DMS 273 (cell line): ENCODE results near the gene FBXO38.

ENCODE experiments used
- DNase-seq: peaks from one replicate; lab custom pipeline; 2025; ENCODE audit not compliant: unreplicated experiment; lab: John Stamatoyannopoulos, UW

FBXO38 gene, protein sequence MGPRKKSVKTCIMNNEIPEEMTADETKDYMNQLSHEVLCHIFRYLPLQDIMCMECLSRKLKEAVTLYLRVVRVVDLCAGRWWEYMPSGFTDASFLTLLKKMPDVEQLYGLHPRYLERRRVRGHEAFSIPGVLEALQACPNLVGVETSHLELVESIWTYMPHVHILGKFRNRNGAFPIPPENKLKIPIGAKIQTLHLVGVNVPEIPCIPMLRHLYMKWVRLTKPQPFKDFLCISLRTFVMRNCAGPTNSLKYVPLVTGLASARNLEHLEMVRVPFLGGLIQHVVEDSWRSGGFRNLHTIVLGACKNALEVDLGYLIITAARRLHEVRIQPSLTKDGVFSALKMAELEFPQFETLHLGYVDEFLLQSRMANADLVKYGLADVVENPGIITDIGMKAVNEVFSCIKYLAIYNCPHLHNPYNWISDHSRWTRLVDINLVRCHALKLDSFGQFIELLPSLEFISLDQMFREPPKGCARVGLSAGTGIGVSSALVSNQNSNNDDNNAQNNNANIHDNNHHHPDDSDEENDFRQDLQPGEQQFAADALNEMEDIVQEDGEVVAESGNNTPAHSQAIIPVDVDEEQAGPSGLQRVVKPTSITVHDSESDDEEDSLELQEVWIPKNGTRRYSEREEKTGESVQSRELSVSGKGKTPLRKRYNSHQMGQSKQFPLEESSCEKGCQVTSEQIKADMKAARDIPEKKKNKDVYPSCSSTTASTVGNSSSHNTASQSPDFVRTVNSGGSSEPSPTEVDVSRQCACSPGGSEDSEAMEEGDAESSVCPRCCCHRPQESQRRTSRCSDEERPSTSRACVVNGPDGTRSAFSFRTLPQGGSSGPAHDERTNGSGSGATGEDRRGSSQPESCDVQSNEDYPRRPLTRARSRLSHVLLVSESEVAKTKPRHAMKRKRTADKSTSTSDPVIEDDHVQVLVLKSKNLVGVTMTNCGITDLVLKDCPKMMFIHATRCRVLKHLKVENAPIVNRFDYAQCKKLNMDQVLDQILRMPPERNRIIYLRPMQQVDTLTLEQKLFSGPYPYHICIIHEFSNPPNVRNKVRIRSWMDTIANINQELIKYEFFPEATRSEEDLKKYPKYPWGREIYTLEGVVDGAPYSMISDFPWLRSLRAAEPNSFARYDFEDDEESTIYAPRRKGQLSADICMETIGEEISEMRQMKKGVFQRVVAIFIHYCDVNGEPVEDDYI

DNA sequence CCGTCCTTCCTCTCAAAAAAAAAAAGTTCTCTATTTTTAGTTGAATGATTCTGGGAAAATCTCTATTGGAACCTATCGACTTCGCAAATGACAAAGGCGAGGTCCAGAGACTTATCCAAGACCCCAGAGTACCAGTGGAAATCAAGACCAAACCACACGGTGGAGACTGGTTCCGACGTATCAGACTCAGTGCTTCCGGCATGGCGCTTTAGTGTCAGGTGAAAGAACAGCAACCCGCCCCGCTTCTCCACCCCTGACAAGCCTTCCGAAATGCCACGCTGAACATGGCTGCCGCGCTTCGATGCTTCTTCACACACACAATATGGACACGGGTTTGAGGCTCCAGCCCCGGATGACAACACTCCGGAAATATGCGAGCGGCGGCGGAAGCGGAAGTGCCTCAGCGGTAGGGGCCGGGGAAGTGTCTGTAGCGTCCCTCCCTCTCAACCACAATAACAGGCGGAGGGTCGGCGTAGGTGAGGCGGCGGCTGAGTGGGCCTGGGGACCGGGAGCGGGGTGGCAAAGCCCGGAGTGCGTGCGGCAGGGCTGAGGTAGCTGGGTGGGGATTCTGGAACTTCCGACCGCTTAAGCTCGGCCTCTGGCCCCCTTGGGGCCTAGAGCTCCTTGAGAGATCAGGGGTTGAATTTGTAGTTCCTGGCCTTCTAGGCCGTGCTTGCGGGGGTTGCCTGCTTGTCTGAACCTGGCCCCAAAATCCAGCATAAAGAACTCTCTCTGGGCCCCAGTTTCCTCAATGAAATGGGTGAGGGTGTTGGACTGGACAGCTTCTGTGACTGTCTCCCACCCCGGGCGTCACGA is at the start of gene FBXO38:
TSS of gene FBXO38 (plus strand) at position 395 of the 816 bp plus-strand sequence. CDS start 10,819 bp downstream, outside the sequence.
- DNase-seq: peak; percentile 98

DNA sequence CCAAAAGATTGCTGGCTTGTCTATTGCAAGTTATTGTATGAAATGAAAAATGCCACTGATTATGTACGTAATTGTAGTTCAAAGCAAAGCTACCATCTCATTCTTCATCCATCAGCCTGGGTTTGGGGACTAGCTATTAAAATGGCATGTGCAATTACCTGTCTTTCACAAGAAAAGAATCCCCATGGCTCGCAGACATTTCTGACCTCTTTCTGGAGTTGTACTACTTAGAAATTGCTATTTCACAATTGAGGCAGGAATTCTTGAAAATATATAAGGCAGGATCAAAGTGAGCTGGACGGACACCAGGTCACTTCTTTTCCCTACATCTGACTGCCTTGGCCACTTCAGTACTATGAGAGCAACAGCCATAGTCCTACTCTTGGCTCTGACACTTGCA is 48.5 kb upstream of the FBXO38 start, which contains the start of gene SPINK9:
TSS of gene SPINK9 (plus strand) at position 301 of the 400 bp plus-strand sequence. CDS start at position 356, 55 bp downstream.
- DNase-seq: no peak

DNA sequence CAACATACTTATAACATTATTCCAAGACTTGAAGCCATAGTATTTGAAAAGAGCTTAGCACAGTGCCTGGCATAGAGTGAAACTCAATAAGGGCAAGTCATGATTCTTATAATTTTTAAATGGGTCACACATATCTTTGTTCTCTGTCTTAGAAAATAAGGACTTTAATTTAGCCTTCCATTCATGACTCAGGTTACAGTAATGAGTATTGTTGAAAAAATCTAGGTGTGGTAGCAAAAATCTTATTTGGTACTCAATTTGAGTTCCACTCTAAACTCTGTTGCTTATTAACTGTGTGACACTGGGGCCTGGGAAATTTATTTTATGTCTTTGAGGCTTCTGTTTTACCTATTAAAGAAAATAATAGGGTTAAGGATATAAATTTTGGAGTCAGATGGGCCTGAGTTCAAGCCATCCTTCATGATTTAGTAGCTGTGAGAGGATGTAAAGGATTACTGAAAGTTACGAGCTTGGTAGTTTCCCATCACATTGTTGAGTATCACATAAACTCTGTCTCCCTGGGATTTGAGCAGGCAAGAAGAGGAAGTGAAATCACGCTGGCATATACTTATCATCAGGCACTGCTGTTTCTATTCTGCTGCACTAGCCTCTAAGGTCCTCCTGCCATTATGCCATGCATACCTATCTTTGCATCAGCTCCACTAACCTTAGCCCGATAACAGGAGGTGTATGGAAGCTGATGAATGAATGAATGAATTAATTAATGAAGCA is 46.9 kb upstream of the FBXO38 start:
- DNase-seq: no peak

DNA sequence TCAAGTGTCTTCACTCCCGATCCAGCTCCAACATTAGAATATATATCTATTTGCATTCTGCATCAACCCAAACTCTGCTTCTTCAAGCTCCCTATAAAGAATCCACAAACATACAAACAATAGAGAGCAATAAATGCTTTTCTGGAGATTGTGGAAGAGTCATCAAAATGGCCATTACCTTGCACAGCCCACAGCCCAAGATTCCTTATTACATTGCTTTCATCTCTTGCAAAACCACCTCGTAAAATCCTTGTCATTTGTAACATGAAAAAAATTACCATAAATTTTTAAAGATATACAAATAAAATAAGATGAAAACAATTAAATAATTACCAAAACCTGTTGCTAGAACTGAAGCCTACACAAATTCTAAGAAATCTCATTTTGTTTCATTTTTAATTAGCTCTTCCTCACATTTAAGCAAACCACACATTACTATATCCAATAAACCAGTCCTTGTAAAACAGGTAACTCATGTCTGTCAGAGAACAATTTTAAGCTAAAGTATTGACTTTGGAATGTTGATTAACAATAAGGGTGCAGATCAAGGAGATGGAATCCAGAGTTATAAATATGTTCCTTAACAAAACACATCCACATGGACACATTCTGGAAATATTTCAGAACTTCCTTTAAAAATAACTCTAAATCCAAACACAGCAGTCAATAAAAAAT is 41.2 kb upstream of the FBXO38 start:
- no peak for DNase-seq

DNA sequence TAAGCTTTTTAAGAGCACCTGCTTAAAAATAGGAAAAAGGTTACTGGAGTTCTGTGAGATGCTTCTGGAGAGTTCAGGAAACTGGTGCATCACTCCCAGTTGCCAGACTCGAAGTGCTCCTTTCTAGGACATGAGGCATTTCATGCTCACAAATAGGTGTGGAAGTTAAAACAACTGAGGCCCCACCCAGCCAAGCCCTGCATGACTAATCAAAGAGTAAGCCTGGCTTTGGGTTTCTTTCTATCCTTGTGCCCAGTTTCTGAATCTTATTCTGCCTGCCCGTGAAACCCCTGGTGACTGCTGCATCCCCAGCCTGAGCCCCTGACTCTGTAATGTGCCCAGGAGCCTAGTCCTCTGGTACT is 40.7 kb upstream of the FBXO38 start:
- DNase-seq: no peak

DNA sequence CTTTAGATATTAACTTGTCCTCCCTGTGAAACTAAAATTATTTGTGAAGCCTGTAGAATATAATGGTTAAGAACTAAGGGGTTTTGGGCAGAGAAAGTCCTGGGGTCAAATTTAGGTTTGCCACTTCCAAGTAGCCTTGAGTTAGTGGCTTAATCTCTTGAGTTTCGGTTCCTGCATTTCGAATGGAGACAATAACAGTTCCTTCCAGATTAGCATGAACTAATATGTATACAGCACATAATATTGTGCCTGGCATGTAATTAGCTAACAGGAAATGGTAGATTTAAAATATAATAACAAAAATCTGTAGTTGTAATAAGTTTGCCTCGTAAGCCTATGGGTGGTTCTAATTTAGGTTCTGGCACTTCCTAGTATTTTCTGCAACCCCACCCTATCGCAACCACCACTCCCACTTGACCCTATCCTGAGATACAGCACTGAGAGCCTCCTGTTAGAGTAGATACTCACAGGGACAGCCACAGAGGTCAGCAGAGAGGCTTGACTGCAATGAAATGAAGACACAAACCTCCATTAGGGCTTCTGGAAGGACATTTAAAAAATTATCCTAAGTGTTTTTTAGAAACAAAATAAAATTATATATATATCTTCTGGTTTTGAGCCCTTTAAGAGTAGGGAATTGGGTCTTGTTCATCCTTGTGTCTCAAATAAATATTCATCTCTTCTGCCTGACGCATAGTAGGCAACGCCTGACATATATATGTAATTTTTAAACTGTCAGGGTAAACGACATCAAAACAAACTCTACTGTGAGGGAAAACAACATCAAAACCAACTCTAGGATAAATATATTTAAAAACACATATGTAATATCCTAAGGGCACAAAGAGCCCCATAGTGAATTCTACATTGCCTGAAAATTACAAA is 39.9 kb upstream of the FBXO38 start:
- no peak for DNase-seq

DNA sequence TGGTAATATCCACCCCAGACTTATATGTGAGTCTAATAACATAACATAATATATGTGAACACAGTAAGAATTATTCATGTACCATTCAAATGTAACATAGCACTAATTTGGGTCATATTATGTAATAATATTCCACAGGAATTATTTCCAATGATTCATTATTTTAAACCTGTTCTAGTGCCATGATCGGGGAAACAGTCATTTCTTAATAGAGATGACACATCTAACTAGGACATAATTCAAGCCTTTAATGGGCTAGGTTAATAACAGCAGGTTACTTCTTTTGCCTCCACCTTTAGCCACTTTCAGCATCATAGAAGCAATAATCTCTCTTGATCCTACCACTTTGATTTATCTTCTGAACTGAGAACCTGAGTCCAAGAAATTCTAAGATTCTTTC is 36.1 kb upstream of the FBXO38 start:
- no peak for DNase-seq

DNA sequence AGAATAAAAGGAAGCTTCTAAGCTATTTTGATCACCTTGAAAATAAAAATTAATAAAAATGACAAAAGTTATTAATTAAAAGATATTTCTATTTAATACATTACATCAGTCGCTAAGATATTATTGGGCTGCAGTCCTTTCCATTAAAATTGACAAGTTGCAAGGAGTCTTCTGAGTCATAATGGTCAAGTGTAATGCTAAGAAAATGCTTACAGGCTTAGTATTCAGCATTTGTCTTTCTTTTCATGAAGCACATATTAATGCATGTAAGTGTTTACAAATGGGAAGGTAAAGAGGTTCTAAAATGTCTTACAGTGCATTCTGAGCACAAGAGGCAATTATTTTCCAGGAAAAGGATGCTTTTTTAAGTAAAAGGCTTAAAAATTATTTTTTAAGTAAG is 31.1 kb upstream of the FBXO38 start:
- no peak for DNase-seq

DNA sequence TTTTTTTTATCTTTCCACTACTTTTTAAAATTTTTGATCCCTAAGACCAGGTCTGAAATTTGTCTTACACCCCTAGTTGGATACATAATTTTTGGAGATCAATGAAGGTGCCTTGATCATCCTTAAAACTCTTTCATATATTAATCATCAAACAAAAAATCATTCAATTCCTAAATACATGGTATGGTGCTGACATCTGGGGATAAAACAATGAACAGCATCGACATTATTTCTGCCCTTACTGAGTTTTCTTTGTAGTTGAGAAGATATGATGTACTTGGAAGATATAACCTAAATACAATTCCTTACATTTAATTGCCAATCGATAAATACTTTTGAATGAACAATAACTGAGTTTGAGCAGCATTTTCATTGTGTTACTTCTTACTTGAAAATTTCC is 30.1 kb upstream of the FBXO38 start:
- DNase-seq: no peak

DNA sequence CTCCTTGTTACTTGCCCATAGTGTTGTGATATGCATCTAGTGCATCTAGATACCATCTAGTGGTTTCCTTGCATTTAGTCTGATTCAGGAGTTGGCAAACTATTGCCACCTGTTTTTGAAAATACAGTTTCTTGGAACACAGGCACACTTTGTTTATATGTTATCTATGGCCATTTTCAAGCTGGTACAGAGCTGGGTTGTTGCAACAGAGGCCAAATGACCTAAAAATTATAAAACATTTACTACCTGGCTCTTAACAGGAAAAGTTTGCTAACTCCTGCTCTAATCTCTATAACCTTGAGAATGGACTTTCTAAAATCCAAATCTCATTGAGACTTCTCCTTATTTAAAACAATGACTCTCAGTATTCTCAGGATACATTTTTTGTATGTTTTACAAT is 19.4 kb upstream of the FBXO38 start:
- no peak for DNase-seq

DNA sequence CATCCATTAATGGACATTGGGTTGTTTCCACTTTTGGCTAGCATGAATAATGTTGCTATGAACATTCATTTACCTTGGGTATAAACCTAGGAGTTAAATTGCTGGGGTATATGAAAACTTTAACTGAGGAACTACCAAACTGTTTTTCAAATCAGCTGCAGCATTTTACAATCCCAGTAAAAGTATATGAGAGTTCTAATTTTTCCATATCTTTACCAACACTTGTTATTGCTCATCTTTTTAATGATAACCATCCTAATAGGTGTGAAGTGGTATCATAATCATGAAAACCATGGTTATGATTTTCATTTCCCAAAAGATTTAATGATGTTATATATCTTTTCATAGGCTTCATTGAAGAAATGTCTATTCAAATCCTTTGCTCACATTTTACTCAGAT is 15.5 kb upstream of the FBXO38 start:
- no peak for DNase-seq

DNA sequence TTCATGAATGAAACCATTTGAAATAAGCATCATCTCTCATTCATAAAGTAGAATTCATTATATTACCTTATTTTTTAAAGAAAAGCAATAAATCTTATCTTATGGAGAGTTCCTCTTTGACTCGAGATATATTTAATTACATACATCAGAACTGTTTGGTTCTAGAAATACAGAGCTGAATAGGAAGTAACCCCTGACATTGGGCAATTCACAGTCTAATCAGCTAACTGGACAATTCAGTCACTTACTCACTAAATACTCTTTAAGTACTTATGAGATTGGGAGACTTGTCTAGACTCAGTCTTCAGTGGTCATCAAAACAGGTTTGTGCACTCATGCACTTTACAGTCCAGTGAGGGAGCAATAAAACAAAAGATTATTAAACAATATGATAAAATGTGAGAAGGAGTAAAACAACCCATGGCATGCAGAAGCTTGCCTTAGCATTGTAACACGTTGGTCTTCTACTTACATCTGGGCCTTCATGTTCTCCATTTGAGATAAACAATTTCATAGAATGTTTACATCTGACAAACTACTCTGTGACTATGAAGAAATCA is 11.5 kb upstream of the FBXO38 start:
- DNase-seq: no peak

DNA sequence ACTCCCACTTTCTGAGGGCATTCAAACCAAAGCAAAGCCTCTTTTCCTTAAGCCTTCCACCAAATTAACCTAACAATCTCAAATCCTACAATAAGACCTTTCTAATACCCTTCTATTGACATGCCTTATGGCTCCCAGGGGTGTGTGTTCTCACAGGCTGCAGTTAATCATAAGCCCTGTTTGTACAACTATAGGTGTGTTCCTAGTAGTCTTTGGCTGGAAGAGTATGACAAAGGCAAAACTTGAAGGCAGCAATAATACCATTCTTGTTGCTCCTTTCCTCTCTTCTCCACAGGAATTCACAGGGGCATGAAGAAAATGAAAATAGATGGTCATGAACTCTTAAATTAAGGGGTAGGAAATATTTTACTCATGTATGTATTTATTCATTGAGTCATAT is 10.9 kb upstream of the FBXO38 start:
- DNase-seq: no peak

DNA sequence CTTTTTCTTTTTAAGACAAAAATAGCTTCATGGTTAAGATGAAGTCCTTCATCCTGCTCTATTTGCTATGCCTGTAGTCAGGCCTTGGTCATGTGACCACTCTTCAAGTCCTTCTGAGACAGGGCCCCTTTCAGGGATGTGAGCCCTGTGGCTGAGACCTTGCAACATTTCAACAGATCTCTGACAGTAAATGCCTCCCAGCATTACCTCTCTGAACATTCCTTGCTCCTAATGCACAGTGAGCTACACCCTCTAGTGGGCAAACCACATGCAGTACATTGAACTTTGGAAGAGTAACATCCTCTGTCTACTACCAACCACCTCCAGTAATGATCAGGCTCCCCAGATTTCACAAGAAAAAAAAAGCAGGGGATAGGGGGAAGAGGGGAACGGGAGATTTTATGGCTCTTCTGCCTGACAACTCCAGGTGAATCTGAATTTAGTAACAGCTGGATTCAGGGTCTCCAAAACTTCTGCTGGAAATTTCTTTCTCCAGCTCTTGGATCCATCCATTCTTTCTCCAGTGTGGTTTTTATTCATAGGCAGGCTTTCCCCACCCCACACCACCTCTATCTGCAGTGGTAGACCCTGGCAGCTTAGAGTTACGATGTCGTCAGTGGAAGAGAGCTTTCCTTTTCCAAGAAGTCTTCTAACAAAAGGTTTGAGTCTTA is 8.9 kb upstream of the FBXO38 start:
- DNase-seq: peak; percentile 60

DNA sequence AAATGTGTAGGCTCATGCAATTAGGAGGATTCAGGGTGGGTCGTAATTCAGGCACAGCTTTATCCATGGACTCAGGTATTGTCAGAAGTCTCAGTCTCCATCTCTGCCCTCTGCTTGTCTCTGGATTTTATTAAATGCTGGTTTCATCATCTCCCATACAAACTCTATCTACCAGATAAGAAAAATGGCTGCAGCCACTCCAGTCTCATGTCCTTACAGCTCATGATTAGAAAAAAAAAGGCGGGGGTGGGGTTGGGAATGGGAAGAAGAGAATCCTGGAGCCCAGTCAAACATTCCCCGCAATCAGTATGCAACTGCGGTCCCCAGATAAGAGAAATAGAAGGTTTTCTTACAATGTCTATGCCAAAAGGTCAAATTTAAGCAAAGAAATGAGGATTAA is 7.6 kb upstream of the FBXO38 start:
- DNase-seq: no peak

DNA sequence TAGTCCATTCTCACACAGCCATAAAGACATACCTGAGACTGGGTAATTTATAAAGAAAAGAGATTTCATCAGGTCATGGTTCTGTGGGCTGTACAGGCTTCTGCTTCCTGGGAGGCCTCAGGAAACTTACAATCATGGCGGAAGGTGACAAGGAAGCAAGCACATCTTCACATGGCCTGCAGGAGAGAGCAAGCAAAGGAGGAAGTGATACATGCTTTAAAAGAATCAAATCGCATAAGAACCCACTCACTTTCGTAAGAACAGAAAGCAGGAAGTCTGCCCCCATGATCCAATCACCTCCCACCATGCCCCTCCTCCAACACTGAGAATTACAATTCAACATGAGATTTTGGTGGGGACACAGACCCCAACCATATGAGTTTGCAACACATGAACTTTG is 5.1 kb upstream of the FBXO38 start:
- DNase-seq: no peak

DNA sequence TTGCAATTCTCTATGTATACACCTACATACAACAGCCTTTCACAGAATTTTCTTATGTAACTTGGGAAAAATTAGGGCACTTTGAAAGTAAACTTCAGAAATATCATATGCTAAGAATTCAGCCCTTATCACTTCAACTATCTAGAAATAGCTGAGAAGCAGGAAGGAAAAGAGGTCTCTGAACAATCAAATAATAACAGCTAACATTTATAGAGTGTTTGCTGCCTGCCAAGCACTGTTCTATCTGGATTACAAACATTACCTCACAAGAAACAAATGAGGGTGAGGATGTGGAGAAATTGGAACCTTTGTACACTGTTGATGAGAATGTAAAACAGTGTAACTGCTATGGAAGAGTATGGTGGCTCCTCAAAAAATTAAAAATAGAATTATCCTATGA is 4.4 kb upstream of the FBXO38 start:
- DNase-seq: no peak

DNA sequence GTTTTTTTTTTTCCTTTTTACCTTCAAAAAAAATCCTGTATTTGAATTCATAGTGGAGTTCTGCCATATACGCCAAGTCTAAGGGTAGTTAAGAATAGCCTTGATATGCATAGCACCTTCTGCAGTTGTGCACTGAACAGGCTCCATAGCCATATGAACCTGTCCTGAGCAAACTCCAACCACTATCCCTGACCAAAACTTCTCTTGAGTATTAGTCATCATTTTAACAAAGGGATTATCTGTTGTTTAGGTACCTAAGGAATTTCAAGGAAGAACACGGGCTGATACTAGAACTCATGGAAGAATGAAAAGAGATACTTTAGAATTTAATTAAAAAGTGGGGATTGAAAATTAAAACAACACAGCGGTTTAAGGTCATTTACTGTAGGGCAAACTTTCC is 1.9 kb upstream of the FBXO38 start:
- no peak for DNase-seq
